Fibroblast of skin of abdomen (primary cell): ENCODE data around the gene PAIP2.
A peak's percentile ranks its signal among the peaks of the same experiment; 100 is the strongest.
"Not testable (repeated sequence)": the region's sequence is repeated elsewhere in the genome, so short reads cannot be mapped to it uniquely, and the experiment has no call there.

Source experiments
- DNase-seq: peaks from one replicate; pipeline ENCODE4 v3.0.0-alpha.2; 2013

PAIP2 gene

DNA sequence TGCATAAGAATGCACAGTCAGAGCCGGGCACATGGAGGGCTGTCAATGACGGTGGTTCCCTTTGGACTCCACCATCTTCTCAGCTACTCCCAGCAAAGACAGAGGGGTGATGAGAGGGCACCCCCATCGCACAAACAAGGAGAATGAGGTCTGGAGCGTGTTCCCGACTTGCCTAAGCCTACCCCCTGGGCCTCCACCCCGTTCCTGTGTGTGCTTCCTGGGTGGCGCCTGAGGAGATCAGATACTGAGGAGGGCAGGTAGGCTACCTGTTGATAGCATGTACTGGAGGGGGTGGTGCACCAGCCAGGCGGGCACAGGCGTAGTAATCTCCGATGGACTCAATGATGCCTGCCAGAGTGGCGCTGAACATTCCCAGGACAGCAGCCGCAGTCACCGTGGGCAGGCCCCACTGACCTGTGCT, 37.3 kb downstream of the PAIP2 start:
- DNase-seq = no peak

DNA sequence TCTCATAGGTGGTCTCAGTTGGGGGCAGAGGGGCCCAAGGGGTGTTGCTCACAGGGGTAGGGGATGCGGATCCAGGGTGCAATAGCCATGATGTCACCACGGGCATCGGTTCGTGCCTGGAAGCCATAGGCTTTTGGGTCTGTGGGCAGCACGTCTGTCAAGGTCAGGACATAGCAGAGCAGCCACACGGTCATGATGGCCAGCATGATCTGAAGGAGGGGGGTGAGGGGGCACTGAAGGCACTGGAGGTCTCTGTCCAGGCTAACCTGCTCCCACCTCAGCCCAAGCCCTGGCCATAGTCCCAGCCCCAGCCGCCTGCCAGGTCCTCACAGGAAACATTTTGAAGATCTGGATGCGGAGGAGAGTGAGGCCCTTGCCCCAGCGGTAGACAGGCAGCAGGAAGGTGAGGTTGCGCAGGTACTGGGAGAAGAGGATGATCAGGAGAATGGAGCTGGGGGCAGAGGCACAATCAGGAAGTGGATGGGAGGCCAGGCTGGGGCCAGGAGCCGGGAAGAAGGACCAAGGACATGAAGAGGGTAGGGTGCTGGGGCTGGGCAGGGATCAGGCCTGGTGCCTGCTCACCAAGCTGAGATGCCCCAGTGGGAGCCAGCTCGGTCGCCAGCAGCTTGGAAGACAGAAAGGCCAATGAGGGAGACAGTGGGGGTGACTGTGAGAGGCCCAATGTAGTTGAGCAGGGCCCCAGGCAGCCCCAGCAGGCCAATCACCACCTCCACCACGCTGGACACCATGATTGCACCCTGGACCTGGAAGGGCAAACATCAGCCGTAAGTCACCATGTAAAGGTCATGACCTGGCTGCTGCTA, 38.2 kb downstream of the PAIP2 start:
- DNase-seq = no peak

DNA sequence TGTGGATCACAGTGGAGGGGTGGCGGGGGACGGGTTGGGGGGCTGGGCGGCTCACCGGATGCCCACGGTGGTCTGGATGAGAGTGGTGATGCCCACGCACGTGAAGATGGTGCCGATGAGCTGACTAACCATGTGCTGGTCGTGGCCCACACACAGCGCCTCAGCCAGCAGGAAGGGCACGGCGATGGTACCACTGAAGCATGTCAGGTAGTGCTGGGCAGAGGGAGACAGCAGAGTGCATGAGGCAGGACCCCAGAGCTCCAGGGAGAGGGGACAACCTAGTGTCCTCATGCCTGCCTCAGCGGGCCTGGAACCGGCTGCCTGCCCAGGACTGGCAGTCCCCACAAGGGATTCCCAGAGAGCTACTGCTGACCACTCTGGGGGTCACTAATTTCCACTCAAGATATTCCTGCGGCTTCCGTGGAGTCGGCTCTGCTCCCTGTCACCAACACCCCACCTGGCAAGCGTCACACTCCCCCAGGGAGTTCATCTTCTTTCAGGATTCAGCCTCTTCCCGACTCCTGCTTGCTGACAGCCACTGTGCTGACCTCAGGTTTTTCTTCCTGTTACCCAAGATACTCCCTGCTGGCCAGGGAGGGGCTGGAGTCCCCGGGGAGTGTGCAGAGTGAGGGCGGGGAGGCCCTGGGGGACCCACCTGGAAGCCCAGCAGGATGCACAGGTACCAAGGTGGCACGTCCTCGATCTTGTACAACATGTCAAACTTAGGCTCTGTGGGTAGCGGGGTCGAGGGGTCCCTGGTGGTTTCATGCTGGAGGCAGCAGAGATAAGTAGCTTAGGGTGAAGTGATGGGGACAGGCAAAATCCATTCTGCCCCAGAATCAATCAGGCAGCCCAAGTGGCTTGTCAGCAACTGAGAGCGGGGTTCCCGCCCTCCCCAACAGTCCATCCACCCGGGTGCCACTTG, 40.4 kb downstream of the PAIP2 start:
- DNase-seq = no peak

DNA sequence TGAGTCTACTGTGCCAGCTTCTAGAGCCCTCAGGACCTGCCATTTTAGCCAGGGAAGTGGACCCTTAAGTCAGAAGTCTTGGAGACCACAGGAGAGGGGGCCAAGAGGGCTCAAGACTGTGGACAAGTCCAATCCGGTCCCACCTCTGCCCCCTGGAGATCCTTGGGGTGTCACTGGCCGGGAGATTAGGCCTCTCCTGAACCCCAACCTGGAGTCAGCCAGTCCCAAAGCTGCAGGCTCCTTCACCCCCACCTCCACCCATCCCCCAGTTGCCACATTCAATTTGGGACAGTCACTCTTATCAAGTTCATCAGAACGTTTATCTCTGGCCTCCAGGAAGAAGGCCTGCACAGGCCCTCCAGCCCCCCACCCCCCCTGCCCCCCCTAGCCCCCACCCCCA, 41.2 kb downstream of the PAIP2 start:
- DNase-seq = no peak

DNA sequence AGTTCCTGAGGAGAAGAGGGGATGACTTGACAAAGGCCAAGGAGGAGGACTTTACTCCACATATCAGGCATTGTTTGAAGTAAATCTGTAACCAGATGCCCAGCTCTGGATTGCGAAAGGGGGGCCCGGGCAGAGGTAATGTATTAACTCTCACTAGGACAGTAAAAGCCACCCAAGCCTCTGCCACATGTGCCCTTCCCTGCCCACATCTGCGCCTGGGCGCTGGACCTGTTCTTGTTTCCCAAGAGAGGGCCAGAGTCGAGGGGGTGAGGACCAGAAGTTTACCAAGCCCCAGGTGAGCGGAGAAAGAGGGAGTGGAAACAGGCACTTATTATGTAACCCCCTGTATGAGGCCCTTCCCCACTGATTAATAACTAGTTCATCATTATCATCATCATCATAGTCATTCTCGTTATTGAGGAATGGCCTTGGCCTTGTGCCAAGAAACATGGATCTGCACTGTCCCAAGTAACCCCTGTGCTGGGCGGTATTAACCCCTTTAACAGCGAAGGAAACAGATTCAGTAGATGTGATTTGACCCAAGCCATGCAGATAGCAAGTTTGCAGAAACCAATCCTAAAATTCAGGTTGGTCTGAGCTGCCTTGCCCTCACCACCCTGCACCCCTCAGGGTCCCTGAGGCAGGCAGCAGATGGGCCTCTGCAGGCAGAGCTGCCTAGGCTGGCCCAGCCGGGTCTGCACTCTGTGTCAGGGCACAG, 41.8 kb downstream of the PAIP2 start, which contains the start of gene SLC23A1:
SLC23A1 (minus strand) TSS at position 23 of the 718 bp plus-strand sequence. CDS start 44 bp downstream, outside the sequence.
- DNase-seq = no peak

DNA sequence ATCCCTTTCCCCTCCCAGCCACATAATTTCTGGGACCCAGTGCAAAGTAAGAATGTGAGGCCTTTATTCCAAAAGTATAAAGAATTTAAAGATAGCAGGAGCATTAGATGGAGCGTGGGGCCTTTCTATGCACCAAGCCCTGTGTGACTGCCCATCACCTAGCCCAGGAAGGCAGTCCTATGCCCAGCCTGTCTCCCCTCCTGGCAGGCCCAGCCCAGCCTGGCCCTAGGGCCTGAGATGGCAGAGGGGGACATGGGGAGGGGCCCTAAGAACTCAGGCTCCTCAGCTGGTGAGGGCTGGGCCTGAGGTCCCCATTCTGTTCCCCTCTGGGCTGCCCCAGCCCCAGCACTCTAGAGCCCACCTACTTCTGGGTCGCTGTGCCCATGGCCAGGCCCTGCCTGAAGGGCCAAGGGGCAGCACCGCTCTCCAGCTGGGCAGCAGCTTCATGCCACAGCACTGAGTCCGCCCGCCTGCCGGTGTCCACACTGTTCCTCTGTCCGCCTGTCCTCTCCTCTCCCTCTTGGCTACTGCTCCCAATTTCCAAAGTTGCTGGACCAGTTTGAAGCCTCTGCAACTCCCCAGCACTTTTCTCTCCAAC, 42.4 kb downstream of the PAIP2 start:
- DNase-seq = no peak

DNA sequence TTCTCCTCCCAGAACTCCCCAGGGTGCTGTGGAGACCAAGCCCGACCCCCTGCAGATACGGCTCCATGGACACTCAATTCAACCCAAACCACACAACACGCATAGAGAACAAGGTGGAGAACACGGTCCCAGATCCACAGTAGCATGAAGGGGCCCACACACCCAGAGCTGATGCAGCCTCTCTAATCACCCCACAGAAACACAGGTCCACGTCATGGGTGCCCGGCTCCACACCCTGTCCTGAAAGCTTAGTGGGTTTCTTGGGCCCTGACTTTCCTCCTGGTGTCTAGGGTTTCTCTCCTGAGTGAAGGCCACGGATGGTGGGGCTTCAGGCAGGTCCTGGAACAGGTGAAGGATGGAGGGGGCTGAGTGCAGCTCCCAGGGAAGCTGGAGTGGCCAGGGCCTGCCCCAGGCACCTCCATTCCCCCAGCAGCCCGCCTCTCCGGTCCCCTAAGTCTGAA, 43.0 kb downstream of the PAIP2 start:
- DNase-seq = no peak

DNA sequence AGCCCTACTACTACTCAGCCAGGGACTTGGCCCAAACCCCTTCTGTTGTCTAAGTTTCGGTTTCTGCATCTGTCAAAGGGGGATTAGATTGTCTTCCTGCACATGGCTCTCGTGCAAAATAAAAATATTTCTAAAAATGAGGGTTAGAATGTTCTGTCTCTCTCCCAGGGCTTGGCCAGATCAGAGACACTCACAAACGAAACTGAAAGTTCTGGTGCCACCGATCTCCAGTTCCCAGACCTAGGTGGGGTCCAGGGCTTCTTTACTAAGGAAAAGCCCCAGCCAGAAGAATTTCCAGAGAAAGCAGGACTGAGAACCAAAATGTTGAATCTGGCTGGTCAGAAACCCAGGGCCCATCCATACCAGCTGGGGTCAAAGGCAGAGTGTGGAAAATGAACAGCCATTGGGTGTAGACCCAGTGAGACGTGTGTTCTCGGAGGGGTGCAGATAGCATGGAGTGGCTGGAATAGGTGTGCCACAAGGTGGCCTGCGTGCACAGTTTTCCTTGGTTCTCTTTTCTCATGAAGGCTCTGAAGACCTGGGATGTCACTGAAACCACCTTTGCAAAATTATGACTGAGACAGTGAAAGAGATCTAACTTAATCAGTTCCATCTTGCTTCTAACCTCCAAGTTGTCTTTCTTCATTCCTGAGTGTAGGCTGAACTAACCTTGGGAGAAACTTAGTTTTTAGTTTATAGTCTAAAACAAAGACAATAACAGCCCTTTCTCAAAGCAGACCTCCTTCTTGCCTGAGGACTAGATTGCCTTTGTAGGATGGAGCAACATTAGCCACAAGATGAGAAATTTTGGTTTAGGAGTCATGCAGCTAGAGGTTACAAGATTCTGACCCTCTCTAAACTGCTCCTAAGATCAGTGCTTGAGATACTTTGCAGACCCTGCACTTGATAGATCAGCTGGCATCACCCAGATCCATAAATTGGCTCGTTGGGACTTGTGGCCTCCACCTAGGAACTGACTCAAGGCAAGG, 43.7 kb downstream of the PAIP2 start:
- DNase-seq = no peak

DNA sequence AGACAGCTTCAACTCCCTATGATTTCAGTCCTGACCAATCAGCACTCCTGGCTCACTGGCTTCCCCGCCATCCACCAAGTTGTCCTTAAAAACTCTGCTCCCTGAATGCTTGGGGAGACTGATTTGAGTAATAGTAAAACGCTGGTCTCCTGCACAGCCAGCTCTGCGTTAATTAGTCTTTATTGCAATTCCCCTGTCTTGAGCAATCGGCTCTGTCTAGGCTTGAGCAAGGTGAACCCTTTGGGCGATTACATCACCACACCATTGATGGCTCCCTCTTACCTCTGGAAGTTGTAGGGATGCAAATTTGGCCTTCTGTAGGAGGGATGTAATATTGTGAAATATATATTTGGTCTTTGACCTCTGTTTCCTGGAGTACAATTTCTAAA, 44.4 kb downstream of the PAIP2 start:
- no peak for DNase-seq

DNA sequence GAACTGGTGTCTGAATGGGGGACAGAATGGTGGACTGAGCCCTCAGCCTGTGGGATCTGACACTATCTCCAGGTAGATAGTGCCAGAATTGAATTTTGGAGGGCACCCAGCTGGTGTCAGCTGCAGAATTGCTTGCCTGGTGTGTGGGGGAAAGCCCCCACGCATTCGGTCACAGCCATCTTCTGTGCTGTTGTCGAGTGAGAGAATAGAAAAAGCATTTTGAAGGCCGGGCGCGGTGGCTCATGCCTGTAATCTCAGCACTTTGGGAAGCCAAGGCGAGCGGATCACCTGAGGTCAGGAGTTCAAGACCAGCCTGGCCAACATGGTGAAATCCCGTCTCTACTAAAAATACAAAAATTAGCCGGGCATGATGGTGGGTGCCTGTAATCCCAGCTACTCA, 45.3 kb downstream of the PAIP2 start:
- not testable (repeated sequence) for DNase-seq

DNA sequence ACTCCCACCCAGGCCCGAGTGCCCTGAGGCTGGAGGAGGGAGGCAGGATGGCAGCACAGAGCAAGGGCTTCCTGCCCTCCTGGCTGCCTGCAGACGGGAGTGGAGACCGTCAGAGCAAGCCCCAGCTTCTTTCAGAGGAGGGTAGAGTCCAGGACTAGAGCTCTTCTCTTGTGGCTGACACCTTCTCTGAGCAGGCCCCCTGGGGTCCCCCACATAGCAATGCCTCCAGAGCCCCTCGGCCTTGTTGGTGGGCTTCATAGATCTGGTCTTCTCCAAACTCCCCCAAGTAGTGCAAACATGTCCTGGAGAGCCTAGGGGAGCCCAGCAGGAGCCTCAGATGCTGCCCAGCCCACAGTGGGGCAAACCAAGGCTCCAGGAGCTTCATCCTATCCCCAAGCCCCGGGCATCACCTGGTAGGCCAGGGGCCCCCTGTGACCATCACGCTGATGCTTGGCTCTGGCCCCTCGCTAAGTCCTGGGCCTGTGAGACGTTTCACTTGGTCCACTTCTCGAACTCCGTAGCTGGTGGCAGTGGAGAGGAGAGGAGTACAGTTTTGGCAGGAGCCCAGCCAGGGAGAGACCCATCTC, 46.0 kb downstream of the PAIP2 start:
- no peak for DNase-seq

DNA sequence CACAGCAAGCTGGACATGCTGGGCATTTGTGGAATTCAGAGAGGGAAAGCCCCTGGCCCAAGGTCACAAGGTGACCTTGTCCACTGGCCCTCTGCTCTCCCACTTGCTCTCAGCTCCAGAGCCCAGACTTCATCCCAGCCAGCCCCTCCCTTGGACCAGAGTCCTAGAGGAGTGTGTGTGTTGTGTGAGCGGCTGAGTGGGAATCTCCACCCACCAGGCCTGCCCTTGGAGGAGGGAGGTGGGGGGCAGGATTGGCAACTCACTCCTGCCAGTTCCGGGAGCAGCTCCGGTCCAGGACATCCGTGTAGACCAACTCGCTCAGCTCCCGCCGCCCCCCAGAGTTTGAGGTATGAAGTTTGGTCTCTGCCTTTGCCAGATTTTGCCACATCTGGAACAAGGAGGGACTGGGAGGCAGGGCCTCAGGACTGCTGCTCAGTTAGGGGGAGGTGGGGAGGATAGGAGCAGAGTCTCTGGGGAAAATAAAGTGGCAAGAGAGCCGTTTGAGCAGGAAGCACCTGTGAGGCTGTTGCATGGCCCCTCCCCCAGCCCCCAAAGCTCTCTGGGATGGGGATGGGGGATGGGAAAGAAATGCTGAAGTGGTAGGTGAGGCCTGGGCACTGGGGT, 46.7 kb downstream of the PAIP2 start:
- peak; percentile 28 for DNase-seq

DNA sequence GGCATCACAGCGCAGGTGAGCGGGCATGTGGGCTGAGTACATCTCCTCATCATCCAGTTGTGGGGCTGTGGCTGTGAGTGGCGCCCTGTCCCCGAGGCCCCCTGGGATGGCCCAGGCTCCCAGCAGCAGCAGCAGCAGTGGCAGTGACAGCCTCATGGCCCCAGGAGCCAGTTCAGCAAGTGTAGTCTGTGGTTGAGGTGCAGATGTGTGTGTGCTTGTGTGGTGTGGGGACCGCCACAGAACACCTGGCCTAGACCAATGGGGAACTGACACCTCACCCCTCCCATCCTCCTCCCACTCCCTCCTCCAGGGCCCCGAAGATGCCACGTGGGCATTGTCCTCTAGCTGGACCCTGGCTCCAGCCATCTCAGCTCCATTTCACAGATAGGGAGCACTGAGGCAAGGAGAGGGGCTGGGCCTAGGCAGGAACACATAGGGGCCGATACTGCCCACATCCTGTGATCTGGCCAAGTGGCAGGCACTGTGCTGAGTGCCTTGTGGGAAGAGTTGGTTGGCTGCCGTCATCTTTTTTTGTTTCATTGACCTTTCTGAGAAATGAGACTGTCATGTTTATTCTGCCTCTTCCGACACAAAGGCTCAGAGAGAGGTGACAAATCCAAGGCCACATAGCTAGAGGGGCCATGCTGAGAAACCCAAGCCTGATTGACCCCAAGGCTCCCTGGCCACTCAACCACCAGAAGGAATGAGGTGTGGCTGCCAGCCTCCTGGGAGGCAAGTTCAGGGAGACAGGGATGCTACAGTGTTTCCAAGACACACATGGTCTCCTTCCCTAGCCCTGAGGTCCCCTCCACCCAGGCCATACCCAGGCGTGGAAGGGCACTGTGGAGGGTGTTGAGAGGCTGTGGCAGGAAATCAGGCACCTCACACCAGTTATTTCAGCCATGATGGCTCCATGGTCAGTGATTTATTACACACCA, 48.3 kb downstream of the PAIP2 start, which contains the start of gene MZB1:
MZB1 (minus strand) TSS at position 213 of the 938 bp plus-strand sequence; CDS start at position 156, 57 bp downstream.
- DNase-seq = no peak

DNA sequence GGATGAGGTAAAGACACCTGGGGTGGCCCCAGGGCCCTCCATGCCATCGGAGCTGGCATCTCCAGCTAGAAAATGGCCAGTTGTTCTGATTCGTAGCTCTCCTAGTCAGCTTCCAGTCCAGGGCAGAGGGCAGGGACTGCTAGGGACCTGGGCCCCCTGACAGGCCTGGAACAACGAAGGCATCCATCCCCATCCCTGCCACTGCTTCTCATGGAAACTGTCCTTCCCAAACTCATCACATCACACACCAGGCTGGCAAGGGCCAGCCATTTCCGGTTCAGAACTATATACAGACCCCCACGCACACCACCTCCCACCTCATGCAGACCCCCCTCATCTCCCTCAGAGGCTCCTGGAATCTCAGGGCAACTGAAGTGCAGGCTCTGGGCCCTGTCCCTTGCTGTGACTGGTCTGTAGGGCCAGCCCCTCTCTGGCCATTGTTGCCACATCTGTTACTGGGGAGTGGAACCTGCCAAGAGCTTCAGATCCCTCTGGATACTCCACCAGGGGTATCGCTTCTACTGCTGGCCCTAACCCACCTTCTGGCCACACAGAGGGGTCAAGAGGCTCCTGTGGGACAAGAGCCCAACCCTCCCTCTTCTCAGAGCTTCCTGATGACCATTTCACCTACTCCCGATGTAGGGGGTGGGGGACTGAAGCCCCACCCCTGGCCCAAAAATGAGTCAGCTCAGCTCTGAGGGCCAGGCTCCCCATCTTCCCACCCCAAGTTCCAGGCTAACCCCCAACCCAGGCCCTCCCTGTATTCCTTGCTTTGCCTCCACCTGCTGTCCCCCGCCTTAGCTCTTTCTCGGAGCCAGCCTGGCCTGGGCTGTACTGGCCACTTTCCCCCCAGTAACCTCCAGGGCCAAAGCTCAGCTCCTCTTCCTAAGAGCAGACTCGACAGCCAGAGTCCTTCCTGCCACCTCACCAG, 49.2 kb downstream of the PAIP2 start:
- no peak for DNase-seq

DNA sequence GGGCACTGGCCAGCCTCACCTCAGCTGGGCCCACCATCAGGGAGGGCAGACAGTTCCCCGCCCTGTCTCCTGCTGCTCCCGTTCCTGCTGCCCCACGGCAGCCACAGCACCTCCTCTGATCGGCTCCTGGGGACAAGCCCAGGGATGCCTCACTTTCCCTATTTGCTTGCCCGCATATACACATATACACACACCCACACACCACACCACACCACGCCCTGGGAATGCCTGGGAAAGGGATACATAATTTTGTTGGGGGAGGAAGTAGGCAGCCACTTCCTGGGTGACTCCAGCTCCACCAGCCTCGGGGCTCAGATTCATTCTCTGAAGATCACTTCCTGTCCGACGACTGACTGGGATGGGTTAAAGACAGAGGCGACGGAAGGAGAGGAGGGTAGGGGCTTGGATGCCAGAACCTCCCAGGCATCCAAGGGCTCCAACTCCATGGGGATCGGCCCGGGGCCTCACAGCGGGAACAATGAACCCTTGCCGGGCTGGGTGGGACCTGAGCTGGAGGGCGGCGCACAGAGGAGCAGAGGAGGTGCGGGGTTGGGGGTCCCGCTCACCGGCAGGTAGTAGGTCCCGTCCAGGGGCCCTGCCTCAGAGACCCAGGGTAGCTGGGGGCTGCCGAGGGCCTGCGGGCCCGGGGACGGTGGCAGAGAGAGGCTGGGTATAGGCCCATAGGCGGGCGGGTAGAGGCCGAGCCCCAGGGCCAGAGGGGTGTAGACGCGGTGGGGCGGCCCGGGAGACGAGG, 50.1 kb downstream of the PAIP2 start:
- no peak for DNase-seq

DNA sequence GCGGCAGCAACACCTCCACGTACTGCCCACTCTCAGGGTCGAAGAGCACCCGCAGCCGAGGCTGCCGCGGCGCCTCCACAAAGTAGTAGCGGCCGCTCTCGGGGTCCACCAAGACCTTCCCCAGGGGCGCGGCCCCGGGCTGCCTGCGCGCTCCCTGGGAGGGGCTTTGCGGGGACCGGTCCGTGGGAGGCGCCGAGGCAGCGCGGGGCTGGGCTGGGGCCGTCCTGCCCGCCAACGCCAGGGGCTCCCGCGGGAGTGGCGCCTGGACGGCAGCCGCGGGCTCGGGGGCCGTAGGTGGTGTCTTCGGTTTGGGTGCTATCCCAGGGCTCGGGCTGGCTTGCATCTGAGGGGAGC, 50.6 kb downstream of the PAIP2 start:
- DNase-seq = no peak
